ENCODE results near the gene CADPS2.

CADPS2 gene

DNA sequence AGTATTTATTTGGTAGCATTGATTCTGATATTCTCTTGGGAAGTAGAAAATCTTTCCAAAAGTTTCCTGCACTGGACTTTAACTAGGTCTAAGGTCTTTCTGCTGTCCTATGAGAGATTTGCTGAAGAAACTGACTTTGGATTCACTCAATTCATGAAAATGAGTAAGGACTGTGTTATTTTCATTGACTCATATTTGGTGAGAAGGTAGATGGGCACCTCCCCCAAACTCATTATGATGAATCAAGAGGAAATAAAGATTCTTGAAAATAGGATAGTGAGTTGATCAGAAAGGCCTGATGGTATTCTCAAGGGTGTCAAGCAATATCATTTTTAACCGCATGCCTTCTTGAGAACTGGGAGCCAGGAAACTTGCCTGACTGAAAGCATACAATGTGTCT is 297.6 kb downstream of the CADPS2 start:
- DNase-seq: no peak

- DNase-seq: no peak
Observed at GRCh38 chr7:122584676-122585251, 301.5 kb downstream of the CADPS2 start.

DNA sequence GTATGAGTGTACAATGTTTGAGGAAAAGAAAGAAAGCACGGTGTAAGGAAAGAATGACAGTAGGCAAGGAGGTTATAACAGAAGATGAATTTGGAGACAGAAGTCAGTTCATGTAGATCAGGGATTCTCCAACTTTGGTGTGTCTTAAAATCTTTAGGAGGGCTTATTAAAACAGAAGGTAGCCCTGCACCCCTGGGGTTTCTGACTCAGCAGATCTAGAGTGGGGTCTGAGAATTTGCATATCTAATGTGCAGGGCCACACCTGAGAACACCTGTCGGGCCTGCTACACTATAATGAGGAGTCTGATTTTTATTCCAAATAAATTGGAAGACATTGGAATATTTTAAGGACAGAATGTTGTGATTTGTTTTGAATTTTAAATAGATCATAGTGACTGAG is 307.9 kb downstream of the CADPS2 start:
- no peak for DNase-seq

GRCh38 chr7:122577449-122578003 is 308.7 kb downstream of the CADPS2 start:
- no peak for DNase-seq

GRCh38 chr7:122572706-122573105 is 313.6 kb downstream of the CADPS2 start:
- no peak for DNase-seq

GRCh38 chr7:122561326-122561725 is 324.9 kb downstream of the CADPS2 start:
- DNase-seq: no peak

- no peak for DNase-seq
Observed at GRCh38 chr7:122556873-122557542, 329.3 kb downstream of the CADPS2 start.

- DNase-seq: no peak
Observed at GRCh38 chr7:122556219-122556618, 330.0 kb downstream of the CADPS2 start.

DNA sequence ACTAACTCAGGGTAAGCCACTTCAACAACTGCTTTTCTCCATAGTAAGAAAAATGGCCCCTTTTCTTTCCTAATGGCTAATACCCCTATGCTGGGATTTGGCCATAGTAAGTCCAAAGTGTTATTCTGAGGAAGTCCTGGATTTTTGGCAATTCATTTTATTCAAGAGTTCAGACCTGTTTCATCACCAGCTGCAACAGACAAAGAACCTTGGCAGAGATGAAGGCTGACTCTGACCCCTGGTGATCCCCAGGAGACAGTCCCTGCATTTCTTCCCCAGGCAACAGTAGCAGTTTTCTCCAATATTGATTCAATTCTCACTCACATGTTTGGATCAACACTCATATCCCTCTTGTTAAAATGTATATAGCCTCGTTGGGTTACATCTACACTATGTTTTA is 332.5 kb downstream of the CADPS2 start:
- no peak for DNase-seq

DNA sequence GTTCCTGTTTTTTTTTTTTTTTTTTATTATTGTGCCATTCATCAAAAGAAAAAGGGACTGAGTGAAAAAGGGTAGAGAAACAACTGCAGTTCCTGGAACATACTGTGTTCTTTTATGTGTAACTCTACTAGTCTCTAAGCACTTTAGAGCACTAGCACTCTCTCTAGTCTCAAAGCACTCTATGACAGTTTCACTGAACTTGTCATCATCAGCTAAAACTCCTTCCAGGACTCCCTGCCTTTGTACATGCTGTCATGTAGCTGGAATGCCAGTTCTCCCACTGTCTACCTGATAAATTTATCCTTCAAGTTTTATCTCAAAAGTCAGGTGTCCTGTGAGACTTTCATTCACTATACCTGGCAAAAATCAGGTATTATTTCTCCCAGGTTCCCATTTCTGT is 333.5 kb downstream of the CADPS2 start:
- no peak for DNase-seq

DNA sequence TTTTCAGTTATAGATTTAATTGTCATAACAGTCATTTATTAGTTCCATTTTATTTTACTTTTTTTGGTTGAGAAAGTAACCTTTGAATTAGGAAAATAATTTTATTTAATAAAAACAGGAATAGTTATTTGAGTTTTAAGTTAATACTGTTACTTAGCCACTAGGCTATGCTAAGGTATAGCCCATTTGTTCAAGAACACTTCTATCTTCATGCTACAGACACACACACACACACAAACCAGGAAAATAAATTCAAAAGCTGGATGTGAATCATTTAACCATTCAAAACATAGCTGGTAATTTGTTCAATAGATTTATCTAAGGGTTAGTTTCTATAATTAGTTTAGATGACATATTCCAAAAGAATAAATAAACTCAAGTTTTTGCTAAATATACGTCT is 335.7 kb downstream of the CADPS2 start:
- no peak for DNase-seq

DNA sequence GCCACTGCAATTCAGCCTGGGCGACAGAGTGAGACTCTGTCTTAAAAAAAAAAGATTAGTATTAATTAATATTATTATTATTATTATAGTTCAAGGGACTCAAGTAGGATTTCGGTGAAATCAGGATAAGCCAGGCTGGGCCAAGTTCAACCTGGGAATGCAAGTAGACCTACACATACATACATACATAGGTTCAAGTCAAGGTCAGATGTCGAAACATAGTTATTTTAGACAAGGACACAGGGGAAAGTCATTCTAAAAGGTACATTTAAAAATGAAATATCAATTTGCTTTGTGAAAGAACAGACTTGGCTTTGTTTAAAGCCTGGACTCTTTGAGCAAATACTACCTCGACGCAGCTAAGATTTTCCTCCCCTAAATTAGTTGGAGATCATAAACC is 336.7 kb downstream of the CADPS2 start:
- DNase-seq: no peak

GRCh38 chr7:122546496-122546895 is 339.8 kb downstream of the CADPS2 start:
- no peak for DNase-seq

DNA sequence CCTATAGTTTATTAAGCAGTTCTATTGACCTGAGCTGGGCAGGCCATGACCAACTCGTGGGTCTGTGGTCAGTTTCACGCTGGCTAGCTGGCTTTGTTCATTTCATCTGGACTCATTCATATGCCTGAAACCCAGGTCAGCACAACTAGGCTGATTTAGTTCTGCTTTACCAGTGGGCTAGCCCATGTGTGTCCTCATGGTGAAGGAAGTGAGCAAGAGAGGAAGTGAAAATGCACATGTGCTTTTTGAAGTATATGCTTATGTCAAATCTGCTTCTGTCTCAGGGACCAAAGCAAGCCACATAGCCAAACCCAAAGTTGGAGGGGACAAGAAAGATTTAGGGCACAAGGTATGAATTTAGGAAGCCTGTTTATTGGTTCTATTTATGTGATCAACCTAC is 341.8 kb downstream of the CADPS2 start:
- DNase-seq: no peak

DNA sequence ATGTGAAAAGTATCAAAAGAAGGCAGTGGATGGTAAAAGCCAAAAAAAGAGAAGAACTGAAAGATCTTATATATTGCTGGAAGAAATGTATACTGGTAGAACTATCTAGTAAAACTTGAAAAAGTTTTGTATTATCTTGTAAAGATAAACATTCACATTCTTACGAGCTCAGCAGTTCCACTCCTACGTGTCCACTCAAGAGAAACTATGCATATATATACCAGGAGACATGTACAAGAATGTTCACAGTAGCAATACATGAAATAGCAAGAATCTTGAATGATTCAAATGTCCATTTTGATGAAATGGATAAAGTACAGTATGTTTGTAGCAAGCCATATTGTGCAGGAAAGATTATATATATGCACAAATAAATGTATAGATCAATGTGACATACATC is 342.4 kb downstream of the CADPS2 start:
- DNase-seq: no peak

DNA sequence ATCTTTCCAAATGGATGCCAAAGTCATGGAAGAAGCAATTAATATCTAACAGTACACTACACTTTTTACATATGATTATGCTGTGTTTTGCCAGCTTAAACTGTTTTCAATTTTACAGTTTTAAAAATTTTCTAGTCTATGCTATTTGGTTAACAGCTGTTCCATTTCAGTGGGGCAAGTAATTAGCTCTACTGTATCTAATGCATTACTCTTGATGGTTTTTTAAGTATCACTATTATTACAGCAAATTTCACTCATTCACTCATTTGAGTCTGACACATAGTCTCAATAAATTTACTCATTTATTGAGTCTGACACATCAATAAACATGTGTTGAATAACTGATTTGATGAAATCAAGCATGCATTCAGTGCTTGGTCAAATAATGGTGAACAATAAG is 343.1 kb downstream of the CADPS2 start:
- no peak for DNase-seq

DNA sequence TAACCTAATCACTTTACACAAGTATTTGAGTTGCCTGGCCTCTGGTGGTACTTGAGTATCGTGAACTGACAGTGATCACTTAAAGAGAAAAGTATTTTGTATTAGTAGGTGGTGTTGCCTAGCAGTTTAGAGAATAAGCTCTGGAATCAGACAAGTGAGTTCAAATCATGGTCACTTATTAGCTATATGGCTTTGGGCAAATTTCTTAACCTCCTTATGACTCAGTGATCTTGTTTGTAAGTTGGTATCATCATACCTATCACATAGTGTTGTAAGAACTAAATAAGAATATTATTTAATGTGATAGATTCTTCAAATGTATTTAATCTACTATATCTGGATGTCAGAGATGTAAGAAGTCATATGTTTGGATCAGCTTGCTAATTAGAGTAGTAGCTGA is 351.2 kb downstream of the CADPS2 start:
- DNase-seq: no peak

DNA sequence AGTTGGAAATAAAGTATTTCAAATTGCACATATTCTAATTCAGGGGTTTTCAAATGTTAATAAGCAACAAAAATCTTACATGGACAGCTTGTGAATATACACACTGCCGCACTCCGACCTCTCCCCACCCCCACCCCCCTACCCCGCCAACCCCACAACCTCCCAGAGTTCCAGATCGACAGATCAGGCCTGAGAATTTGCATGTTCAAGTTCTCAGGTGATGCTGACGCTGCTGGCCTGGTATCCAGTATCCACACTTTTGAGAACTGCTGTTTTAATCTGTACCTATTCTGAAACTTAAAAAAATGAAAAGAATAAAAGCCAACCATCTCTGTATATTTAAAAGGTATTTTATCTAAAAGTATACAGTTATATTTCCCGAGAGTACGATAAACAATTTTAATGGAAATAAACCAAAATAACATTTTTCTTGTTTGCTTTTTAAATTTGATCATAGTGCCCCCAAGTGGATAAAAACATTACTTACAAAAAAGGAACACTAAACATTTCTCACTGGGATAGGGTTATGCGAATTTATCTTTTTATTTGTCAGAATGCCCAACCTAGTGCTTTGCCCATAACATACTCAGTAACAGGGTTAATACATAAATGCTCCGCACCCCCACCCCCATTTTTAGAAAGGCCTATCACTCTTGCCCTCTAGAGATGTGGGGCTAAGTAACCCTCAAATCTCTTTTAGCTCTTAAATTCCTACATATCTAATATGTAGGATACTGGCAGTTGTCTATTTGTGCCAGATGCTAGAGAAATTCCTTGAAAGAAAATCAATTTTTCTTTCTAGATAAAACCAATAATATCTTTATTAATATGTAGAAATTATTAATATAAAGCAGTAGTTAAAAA is 353.6 kb downstream of the CADPS2 start:
- DNase-seq: no peak

GRCh38 chr7:122528879-122529481 is 357.3 kb downstream of the CADPS2 start:
- DNase-seq: no peak

DNA sequence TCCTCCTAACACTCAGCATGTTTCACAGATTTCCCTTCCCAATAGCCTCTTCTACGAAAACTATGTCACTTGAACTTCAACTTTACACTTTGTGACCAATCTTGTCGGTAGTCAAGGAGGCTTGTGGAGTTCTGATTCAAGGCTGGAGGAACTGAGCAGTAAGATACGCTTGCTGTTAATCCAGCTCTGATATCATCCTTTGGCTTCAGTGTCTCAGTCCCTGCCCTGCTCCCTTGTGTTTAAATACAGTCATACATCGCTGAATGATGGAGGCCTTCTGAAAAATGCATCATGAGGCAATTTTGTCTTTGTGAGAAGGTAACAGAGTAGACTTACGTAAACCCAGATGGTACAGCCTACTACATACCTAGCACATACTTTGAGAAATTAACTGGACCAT is 360.9 kb downstream of the CADPS2 start:
- DNase-seq: no peak

DNA sequence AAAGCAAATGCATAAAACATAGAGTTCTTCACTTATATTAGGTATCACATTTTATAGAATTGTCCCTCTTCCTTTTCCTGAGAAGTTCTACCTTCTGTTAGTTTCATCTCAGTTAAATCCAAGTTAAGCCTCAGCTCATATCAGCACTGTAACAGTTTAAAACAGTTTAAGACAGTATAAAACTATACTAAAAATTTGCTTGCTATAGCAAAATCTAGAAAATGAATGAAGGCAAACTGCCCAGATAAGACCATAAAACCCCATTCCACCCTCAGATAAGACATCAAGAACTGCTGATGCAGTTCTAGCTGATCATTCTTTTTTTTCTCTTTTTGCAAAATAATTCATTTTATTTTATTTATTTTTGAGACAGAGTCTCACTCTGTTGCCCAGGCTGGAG is 364.5 kb downstream of the CADPS2 start:
- no peak for DNase-seq

GRCh38 chr7:122520971-122521555 is 365.2 kb downstream of the CADPS2 start:
- no peak for DNase-seq

DNA sequence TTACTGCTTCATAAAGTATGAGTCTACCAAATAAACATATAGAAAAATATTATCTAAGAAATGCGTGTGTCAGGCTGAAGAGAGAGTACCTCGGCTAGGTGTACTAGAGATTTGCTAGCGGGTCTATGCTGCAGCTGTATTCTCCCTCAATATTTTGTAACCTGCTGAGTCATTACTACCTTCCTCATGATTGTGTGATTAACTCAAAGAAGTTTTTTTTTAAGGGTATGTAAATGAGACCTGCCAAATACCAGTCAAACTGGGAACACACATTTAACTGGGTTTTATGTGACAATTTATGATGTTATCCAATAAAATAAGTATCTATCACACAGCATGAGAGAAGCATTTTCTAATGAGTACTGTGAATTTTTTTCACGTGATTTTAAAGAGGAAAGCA is 367.8 kb downstream of the CADPS2 start:
- no peak for DNase-seq
